ENCODE measurements around the gene EGFR.
A peak's percentile ranks its signal among the peaks of the same experiment; 100 is the strongest.

The EGFR gene

GRCh38 chr7:55101359-55101758 lies 82.5 kb downstream of the EGFR start:
- DNase-seq (ENCODE audit: low read depth), result no peak

GRCh38 chr7:55104123-55104522 lies 85.3 kb downstream of the EGFR start:
- no peak for DNase-seq (ENCODE audit: low read depth)

- no peak for DNase-seq (ENCODE audit: low read depth)
These were observed 86.1 kb downstream of the EGFR start for GRCh38 chr7:55104712-55105433.

- DNase-seq (ENCODE audit: low read depth), result no peak
These were observed 87.1 kb downstream of the EGFR start for GRCh38 chr7:55105952-55106351.

GRCh38 chr7:55107946-55108345 lies 89.1 kb downstream of the EGFR start:
- DNase-seq (ENCODE audit: low read depth), result no peak

GRCh38 chr7:55108401-55108800 lies 89.6 kb downstream of the EGFR start:
- DNase-seq (ENCODE audit: low read depth), result no peak

GRCh38 chr7:55108818-55109217 lies 90.0 kb downstream of the EGFR start:
- no peak for DNase-seq (ENCODE audit: low read depth)

- DNase-seq (ENCODE audit: low read depth), result no peak
These were observed 90.8 kb downstream of the EGFR start for GRCh38 chr7:55109404-55110167.

GRCh38 chr7:55110282-55110992 lies 91.6 kb downstream of the EGFR start:
- no peak for DNase-seq (ENCODE audit: low read depth)

- DNase-seq (ENCODE audit: low read depth), result no peak
These were observed 92.2 kb downstream of the EGFR start for GRCh38 chr7:55110993-55111361.

- DNase-seq (ENCODE audit: low read depth), result no peak
These were observed 93.2 kb downstream of the EGFR start for GRCh38 chr7:55112056-55112455.

- no peak for DNase-seq (ENCODE audit: low read depth)
These were observed 95.1 kb downstream of the EGFR start for GRCh38 chr7:55113760-55114540.

GRCh38 chr7:55117286-55117685 lies 98.5 kb downstream of the EGFR start:
- DNase-seq (ENCODE audit: low read depth), result no peak

- no peak for DNase-seq (ENCODE audit: low read depth)
These were observed 99.6 kb downstream of the EGFR start for GRCh38 chr7:55118426-55118825.

- no peak for DNase-seq (ENCODE audit: low read depth)
These were observed 100.8 kb downstream of the EGFR start for GRCh38 chr7:55119571-55119970.

- DNase-seq (ENCODE audit: low read depth), result no peak
These were observed 101.3 kb downstream of the EGFR start for GRCh38 chr7:55120074-55120473.

- DNase-seq (ENCODE audit: low read depth), result peak; percentile 47
These were observed 101.8 kb downstream of the EGFR start for GRCh38 chr7:55120501-55121198.

GRCh38 chr7:55121249-55121648 lies 102.4 kb downstream of the EGFR start:
- DNase-seq (ENCODE audit: low read depth), result no peak

- DNase-seq (ENCODE audit: low read depth), result no peak
These were observed 103.4 kb downstream of the EGFR start for GRCh38 chr7:55122263-55122662.

GRCh38 chr7:55124989-55125875 lies 106.4 kb downstream of the EGFR start:
- DNase-seq (ENCODE audit: low read depth), result no peak

- DNase-seq (ENCODE audit: low read depth), result no peak
These were observed 108.3 kb downstream of the EGFR start for GRCh38 chr7:55127135-55127551.

Measured in HS-5 (cell line).